Activated T-helper 17 cell treated with anti-CD3 and anti-CD28 coated beads, Interleukin-2, amount 50 U/mL, for 72 hours (primary cell): Measurements from ENCODE around the gene HOXA9. TPM values are rescaled to one million over a fixed set of nuclear protein-coding genes. Genes with fewer than 3 reads are reported as not detected.

Source experiments
- ATAC-seq: fragments of 150-1000 bp; cut with Tn5 transposase; replicated peaks from 2 replicates; pipeline ENCODE4 v1.10.0; 2021; ENCODE audit warnings: mild to moderate bottlenecking, moderate library complexity
- H3K27ac Mint-ChIP-seq: one replicate; pipeline ENCODE4 v1.8.0; 2022; ENCODE audit warnings: mixed read lengths
- H3K27me3 Mint-ChIP-seq: one replicate; pipeline ENCODE4 v1.8.0; 2022; ENCODE audit warnings: mixed read lengths
- H3K36me3 Mint-ChIP-seq: one replicate; pipeline ENCODE4 v1.8.0; 2022; ENCODE audit warnings: low read depth, mild to moderate bottlenecking, mixed read lengths
- H3K4me1 Mint-ChIP-seq: one replicate; pipeline ENCODE4 v1.8.0; 2022; ENCODE audit warnings: mixed read lengths
- H3K4me3 Mint-ChIP-seq: one replicate; pipeline ENCODE4 v1.8.0; 2022; ENCODE audit warnings: mild to moderate bottlenecking, mixed read lengths
- H3K9me3 Mint-ChIP-seq: one replicate; pipeline ENCODE4 v1.8.0; 2022; ENCODE audit warnings: mixed read lengths
- total RNA-seq, 2 donors: library from RNA; stranded (reverse); gene quantifications; one replicate each; pipeline ENCODE4 v1.2.3, GENCODE V29; 2022

The HOXA9 gene
- total RNA-seq, 2 donors from 2014 or later, result not detected

- Mint-ChIP-seq H3K36me3 (no peaks in the 10 kb centered on the region), H3K4me1 (peaks cover 4% of the 10 kb centered on the region), H3K4me3 (no peak overlapping the region), H3K27ac (no peak overlapping the region), H3K9me3 (no peaks in the 10 kb centered on the region), H3K27me3 (peaks cover 69% of the 10 kb centered on the region)
- no peak for ATAC-seq
These were observed 29.5 kb upstream of the HOXA9 start for GRCh38 chr7:27194686-27195379.

- Mint-ChIP-seq H3K9me3 (no peaks in the 10 kb centered on the region), H3K27me3 (peaks cover 72% of the 10 kb centered on the region), H3K4me1 (peaks cover 4% of the 10 kb centered on the region), H3K27ac (no peak overlapping the region), H3K36me3 (no peaks in the 10 kb centered on the region), H3K4me3 (peak overlapping the region; percentile 39)
- no peak for ATAC-seq
These were observed 28.6 kb upstream of the HOXA9 start for GRCh38 chr7:27194002-27194352.

- no peaks in the 10 kb centered on the region for H3K9me3 Mint-ChIP-seq
- H3K27me3 Mint-ChIP-seq, result peaks cover 71% of the 10 kb centered on the region
- H3K4me3 Mint-ChIP-seq, result peak overlapping the region; percentile 39
These were observed 28.1 kb upstream of the HOXA9 start for GRCh38 chr7:27193335-27194001.

GRCh38 chr7:27192546-27193334 lies 27.4 kb upstream of the HOXA9 start:
- peak; percentile 28 for ATAC-seq
- H3K27ac Mint-ChIP-seq, result no peak overlapping the region
- H3K27me3 Mint-ChIP-seq, result peaks cover 71% of the 10 kb centered on the region
- peaks cover 6% of the 10 kb centered on the region for H3K36me3 Mint-ChIP-seq
- peaks cover 6% of the 10 kb centered on the region for H3K4me1 Mint-ChIP-seq
- peak overlapping the region; percentile 39 for H3K4me3 Mint-ChIP-seq
- H3K9me3 Mint-ChIP-seq, result no peaks in the 10 kb centered on the region

More at GRCh38 chr7:27193335-27194001, 28.1 kb upstream of the HOXA9 start:
- no peak for ATAC-seq
- Mint-ChIP-seq H3K36me3 (no peaks in the 10 kb centered on the region), H3K4me1 (peaks cover 8% of the 10 kb centered on the region), H3K27ac (no peak overlapping the region)

GRCh38 chr7:27191833-27192545 lies 26.7 kb upstream of the HOXA9 start:
- Mint-ChIP-seq H3K36me3 (peaks cover 7% of the 10 kb centered on the region), H3K9me3 (no peaks in the 10 kb centered on the region), H3K4me1 (peaks cover 6% of the 10 kb centered on the region), H3K27ac (no peak overlapping the region), H3K4me3 (peak overlapping the region; percentile 39), H3K27me3 (peaks cover 70% of the 10 kb centered on the region)
- no peak for ATAC-seq

GRCh38 chr7:27191161-27191731 lies 25.9 kb upstream of the HOXA9 start:
- Mint-ChIP-seq H3K9me3 (no peaks in the 10 kb centered on the region), H3K27ac (no peak overlapping the region), H3K27me3 (peaks cover 70% of the 10 kb centered on the region), H3K36me3 (peaks cover 8% of the 10 kb centered on the region), H3K4me1 (peaks cover 6% of the 10 kb centered on the region), H3K4me3 (peak overlapping the region; percentile 39)
- ATAC-seq, result no peak

- no peak overlapping the region for H3K27ac Mint-ChIP-seq
- H3K27me3 Mint-ChIP-seq, result peaks cover 72% of the 10 kb centered on the region
- peak overlapping the region; percentile 73 for H3K4me3 Mint-ChIP-seq
- peaks cover 11% of the 10 kb centered on the region for H3K4me1 Mint-ChIP-seq
- H3K9me3 Mint-ChIP-seq, result no peaks in the 10 kb centered on the region
- ATAC-seq, result no peak
- H3K36me3 Mint-ChIP-seq, result peaks cover 17% of the 10 kb centered on the region
These were observed 24.8 kb upstream of the HOXA9 start for GRCh38 chr7:27189997-27190748.

- peaks cover 71% of the 10 kb centered on the region for H3K27me3 Mint-ChIP-seq
- H3K9me3 Mint-ChIP-seq, result no peaks in the 10 kb centered on the region
- no peak overlapping the region for H3K27ac Mint-ChIP-seq
- H3K4me1 Mint-ChIP-seq, result peaks cover 16% of the 10 kb centered on the region
- ATAC-seq, result no peak
- H3K4me3 Mint-ChIP-seq, result peak overlapping the region; percentile 73
- peaks cover 24% of the 10 kb centered on the region for H3K36me3 Mint-ChIP-seq
These were observed 24.1 kb upstream of the HOXA9 start for GRCh38 chr7:27189295-27189996.

- Mint-ChIP-seq H3K4me3 (peak overlapping the region; percentile 73), H3K9me3 (no peaks in the 10 kb centered on the region), H3K36me3 (peaks cover 24% of the 10 kb centered on the region), H3K4me1 (peaks cover 16% of the 10 kb centered on the region), H3K27me3 (peaks cover 63% of the 10 kb centered on the region), H3K27ac (peak overlapping the region; percentile 48)
- ATAC-seq, result no peak
These were observed 23.3 kb upstream of the HOXA9 start for GRCh38 chr7:27188386-27189294.

- no peak for ATAC-seq
- peaks cover 64% of the 10 kb centered on the region for H3K27me3 Mint-ChIP-seq
- H3K4me1 Mint-ChIP-seq, result peaks cover 16% of the 10 kb centered on the region
- H3K27ac Mint-ChIP-seq, result no peak overlapping the region
- H3K9me3 Mint-ChIP-seq, result no peaks in the 10 kb centered on the region
- peaks cover 24% of the 10 kb centered on the region for H3K36me3 Mint-ChIP-seq
- H3K4me3 Mint-ChIP-seq, result peak overlapping the region; percentile 73
These were observed 22.4 kb upstream of the HOXA9 start for GRCh38 chr7:27187475-27188385.

- H3K4me3 Mint-ChIP-seq, result no peak overlapping the region
- no peaks in the 10 kb centered on the region for H3K9me3 Mint-ChIP-seq
- H3K27ac Mint-ChIP-seq, result no peak overlapping the region
- peaks cover 66% of the 10 kb centered on the region for H3K27me3 Mint-ChIP-seq
- peaks cover 16% of the 10 kb centered on the region for H3K4me1 Mint-ChIP-seq
- ATAC-seq, result no peak
- H3K36me3 Mint-ChIP-seq, result peaks cover 24% of the 10 kb centered on the region
These were observed 21.5 kb upstream of the HOXA9 start for GRCh38 chr7:27186668-27187474.
